Colonic mucosa (tissue), 4 donors: ENCODE results near the gene HERPUD1. TPM values are rescaled to one million over a fixed set of nuclear protein-coding genes. Genes with fewer than 3 reads are reported as not detected.

Experiments
- DNase-seq: peaks from one replicate; pipeline ENCODE4 v3.0.0-alpha.2; 2020
- H3K27ac ChIP-seq: fragments of 200-600 bp; one replicate; pipeline ENCODE4 v1.8.0; 2021
- H3K27me3 ChIP-seq: fragments of 200-600 bp; one replicate; pipeline ENCODE4 v1.8.0; 2021
- H3K36me3 ChIP-seq: fragments of 200-600 bp; one replicate; pipeline ENCODE4 v1.8.0; 2021
- H3K4me1 ChIP-seq: fragments of 200-600 bp; one replicate; pipeline ENCODE4 v1.8.0; 2021; ENCODE audit warnings: mild to moderate bottlenecking
- H3K4me3 ChIP-seq: fragments of 200-600 bp; one replicate; pipeline ENCODE4 v1.8.0; 2021
- H3K9ac ChIP-seq, 2 donors: one replicate each; pipeline ENCODE4 v1.7.0; 2013; ENCODE audit warnings: control low read depth in 2 of 2, low read depth in 2 of 2, low read length in 2 of 2
- H3K9me3 ChIP-seq: fragments of 200-600 bp; one replicate; pipeline ENCODE4 v1.8.0; 2021
- CTCF ChIP-seq: fragments of 200-600 bp; IDR thresholded peaks from one replicate; pipeline ENCODE4 v1.8.0; 2022; ENCODE audit warnings: antibody characterized with exemption, mild to moderate bottlenecking
- intact Hi-C: fragments of 100-400 bp; cut with DNase I; formaldehyde crosslinking; loops from one replicate; pipeline ENCODE4 v1.14.1; 2022
- total RNA-seq, 2 donors: library from RNA; stranded (reverse); fragmentation: NEBNext Ultra II Directional in 1 of 2; extraction: Animal tissue kit (Norgen Biotek cat#: 25700) in 1 of 2; gene quantifications; one replicate each; pipeline ENCODE4 v1.2.1, GENCODE V29; 2021
- donor health status: healthy.
- donor health status: DM: no; HTN: no; CAD: no.
- donor health status: DM: no; HTN: no; CAD: no.

HERPUD1 gene
- total RNA-seq, 2 donors from 2014 or later: 130 to 194 TPM

GRCh38 chr16:56886296-56886695, 45.6 kb upstream of the HERPUD1 start:
- Histone ChIP-seq H3K9me3 (no peaks in the 10 kb centered on the region), H3K4me3 (no peak overlapping the region), H3K27ac (no peak overlapping the region), H3K4me1 (no peaks in the 10 kb centered on the region), H3K27me3 (no peaks in the 10 kb centered on the region), H3K9ac (no peak overlapping the region), H3K36me3 (no peaks in the 10 kb centered on the region)
- no peak for DNase-seq
- intact Hi-C loops: no loop called here
- TF ChIP-seq CTCF: no peak

DNA sequence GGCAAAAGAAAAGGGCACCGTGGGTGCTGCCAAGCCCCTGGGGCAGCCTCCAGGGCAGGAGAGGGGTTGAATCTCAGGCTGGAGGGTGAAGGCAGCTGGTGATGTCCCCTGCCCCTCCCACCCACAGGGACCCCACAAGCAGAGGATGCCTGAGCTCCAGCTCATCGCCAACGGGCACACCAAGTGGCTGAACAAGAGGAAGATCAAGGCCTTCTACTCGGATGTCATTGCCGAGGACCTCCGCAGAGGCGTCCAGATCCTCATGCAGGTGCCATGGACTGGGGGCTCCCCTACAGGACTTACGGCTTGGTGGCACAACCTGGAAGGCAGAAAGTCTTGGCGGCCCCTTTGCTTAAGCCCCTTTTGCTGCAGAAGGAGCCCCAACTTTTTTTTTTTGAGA, 45.1 kb upstream of the HERPUD1 start:
- H3K4me1 ChIP-seq: no peaks in the 10 kb centered on the region
- H3K36me3 ChIP-seq: no peaks in the 10 kb centered on the region
- intact Hi-C loops: no loop called here
- no peak overlapping the region for H3K9ac ChIP-seq
- H3K4me3 ChIP-seq: no peak overlapping the region
- DNase-seq: no peak
- no peaks in the 10 kb centered on the region for H3K27me3 ChIP-seq
- H3K27ac ChIP-seq: no peak overlapping the region
- no peaks in the 10 kb centered on the region for H3K9me3 ChIP-seq
- TF ChIP-seq CTCF: no peak

- no peak for TF ChIP-seq CTCF
- H3K27ac ChIP-seq: no peak overlapping the region
- no peaks in the 10 kb centered on the region for H3K4me1 ChIP-seq
- H3K36me3 ChIP-seq: no peaks in the 10 kb centered on the region
- no peaks in the 10 kb centered on the region for H3K9me3 ChIP-seq
- no peak overlapping the region for H3K4me3 ChIP-seq
- H3K27me3 ChIP-seq: no peaks in the 10 kb centered on the region
- no peak overlapping the region for H3K9ac ChIP-seq
- intact Hi-C loops: no loop called here
- no peak for DNase-seq
Measured at GRCh38 chr16:56888806-56889205, 43.1 kb upstream of the HERPUD1 start.

DNA sequence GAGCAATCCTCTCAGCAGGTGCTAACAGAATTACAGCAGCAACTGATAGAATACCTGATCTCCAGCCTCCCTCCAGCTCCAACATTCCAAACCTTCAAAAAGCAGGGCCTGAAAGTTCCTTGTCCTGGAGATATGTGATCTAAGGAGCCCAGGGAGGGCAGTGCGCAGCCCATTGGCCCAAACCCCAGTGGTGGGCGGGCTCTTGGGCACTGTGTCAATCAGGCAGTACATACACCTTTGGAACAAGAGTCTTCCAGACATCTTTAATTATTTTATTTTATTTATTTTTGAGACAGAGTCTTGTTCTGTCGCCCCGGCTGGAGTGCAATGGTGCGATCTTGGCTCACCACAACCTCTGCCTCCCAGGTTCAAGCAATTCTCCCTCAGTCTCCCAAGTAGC, 42.7 kb upstream of the HERPUD1 start:
- no peak for TF ChIP-seq CTCF
- Histone ChIP-seq H3K4me3 (no peak overlapping the region), H3K36me3 (no peaks in the 10 kb centered on the region), H3K27me3 (no peaks in the 10 kb centered on the region), H3K9me3 (no peaks in the 10 kb centered on the region), H3K4me1 (no peaks in the 10 kb centered on the region), H3K9ac (no peak overlapping the region), H3K27ac (no peak overlapping the region)
- intact Hi-C loops: no loop called here
- no peak for DNase-seq

DNA sequence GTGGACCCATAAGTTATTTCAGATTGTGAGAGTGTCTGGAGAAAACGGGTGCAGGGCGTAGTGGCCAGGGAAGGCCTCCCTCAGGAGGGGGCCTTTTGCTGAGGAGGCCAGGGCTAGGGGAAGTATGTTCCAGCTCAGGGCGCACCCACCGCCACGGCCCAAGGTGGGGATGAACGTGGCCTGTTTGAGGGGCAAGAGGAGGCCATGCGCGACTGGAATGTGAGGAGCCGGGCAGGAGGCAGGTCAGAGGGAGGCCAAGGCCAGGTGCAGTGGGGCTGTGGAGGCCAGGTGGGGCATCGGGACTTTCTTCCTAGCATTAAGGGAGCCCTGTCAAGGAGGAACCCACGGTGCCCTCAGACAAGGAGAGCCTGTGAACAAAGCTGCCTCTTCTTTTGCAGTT, 40.3 kb upstream of the HERPUD1 start:
- no peak for TF ChIP-seq CTCF
- Histone ChIP-seq H3K4me3 (no peak overlapping the region), H3K9ac (no peak overlapping the region), H3K4me1 (no peaks in the 10 kb centered on the region), H3K27me3 (no peaks in the 10 kb centered on the region), H3K27ac (no peak overlapping the region), H3K9me3 (no peaks in the 10 kb centered on the region), H3K36me3 (no peaks in the 10 kb centered on the region)
- intact Hi-C loops: no loop called here
- no peak for DNase-seq

GRCh38 chr16:56892705-56893104, 39.2 kb upstream of the HERPUD1 start:
- Histone ChIP-seq H3K27ac (no peak overlapping the region), H3K9me3 (no peaks in the 10 kb centered on the region), H3K36me3 (no peaks in the 10 kb centered on the region), H3K4me1 (no peaks in the 10 kb centered on the region), H3K4me3 (no peak overlapping the region), H3K9ac (no peak overlapping the region), H3K27me3 (no peaks in the 10 kb centered on the region)
- intact Hi-C loops: no loop called here
- DNase-seq: no peak
- TF ChIP-seq CTCF: no peak
